ENCODE results near the gene LRFN5.
"Not testable (repeated sequence)": the region's sequence is repeated elsewhere in the genome, so short reads cannot be mapped to it uniquely, and the experiment has no call there.

LRFN5 gene

GRCh38 chr14:41743140-41743539 is 136.5 kb downstream of the LRFN5 start:
- Histone ChIP-seq H3K4me2 (ENCODE audit: low read length) (no peak overlapping the region), H3K9me2 (replicated peaks; ENCODE audit: control insufficient read depth, low read length) (no peaks in the 10 kb centered on the region), H3K27me3 (ENCODE audit: control insufficient read depth, low read length) (no peaks in the 10 kb centered on the region), H4K20me1 (ENCODE audit: control insufficient read depth, insufficient read depth, low read depth, low read length) (no peaks in the 10 kb centered on the region), H3K4me3 (ENCODE audit: low read length) (no peak overlapping the region), H3K79me2 (ENCODE audit: control insufficient read depth, low read length) (no peaks in the 10 kb centered on the region), H3K9me3 (ENCODE audit: control insufficient read depth, insufficient read depth, low read length) (no peaks in the 10 kb centered on the region), H3F3A (ENCODE audit: control insufficient read depth, insufficient read depth) (no peaks in the 10 kb centered on the region), H3K36me3 (ENCODE audit: control insufficient read depth, low read length) (no peaks in the 10 kb centered on the region), H3K4me1 (ENCODE audit: control insufficient read depth, low read length) (no peaks in the 10 kb centered on the region), H3K27ac (ENCODE audit: low read depth, low read length) (no peak overlapping the region)
- TF ChIP-seq EZH2phosphoT487 (IDR thresholded peaks at IDR 0.05; ENCODE audit: borderline replicate concordance, low read length): no peak
- TF ChIP-seq, protein P1, sequence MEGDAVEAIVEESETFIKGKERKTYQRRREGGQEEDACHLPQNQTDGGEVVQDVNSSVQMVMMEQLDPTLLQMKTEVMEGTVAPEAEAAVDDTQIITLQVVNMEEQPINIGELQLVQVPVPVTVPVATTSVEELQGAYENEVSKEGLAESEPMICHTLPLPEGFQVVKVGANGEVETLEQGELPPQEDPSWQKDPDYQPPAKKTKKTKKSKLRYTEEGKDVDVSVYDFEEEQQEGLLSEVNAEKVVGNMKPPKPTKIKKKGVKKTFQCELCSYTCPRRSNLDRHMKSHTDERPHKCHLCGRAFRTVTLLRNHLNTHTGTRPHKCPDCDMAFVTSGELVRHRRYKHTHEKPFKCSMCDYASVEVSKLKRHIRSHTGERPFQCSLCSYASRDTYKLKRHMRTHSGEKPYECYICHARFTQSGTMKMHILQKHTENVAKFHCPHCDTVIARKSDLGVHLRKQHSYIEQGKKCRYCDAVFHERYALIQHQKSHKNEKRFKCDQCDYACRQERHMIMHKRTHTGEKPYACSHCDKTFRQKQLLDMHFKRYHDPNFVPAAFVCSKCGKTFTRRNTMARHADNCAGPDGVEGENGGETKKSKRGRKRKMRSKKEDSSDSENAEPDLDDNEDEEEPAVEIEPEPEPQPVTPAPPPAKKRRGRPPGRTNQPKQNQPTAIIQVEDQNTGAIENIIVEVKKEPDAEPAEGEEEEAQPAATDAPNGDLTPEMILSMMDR (IDR thresholded peaks at IDR 0.05; ENCODE audit: low read depth, low read length, poor library complexity, severe bottlenecking): no peak

DNA sequence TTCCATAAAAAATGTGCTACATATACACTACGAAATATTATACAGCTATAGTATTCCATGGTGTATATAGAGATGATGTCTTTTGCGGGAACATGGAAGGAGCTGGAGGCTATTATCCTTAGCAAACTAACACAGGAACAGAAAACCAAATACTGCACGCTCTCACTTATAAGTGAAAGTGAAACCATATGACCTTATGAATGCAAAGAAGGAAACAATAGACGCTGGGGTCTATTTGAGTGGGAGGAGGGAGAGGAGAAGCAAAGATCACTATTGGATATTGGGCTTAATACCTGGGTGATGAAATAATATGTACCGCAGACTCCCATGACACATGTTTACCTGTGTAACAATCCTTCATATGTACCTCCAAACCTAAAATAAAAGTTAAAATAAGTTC is 142.8 kb downstream of the LRFN5 start:
- no peaks in the 10 kb centered on the region for H3K4me1 ChIP-seq (ENCODE audit: control insufficient read depth, low read length)
- H3K4me3 ChIP-seq (ENCODE audit: low read length): no peak overlapping the region
- no peak overlapping the region for H3K27ac ChIP-seq (ENCODE audit: low read depth, low read length)
- no peaks in the 10 kb centered on the region for H3K36me3 ChIP-seq (ENCODE audit: control insufficient read depth, low read length)
- H3K9me2 ChIP-seq (replicated peaks; ENCODE audit: control insufficient read depth, low read length): no peaks in the 10 kb centered on the region
- no peaks in the 10 kb centered on the region for H3K27me3 ChIP-seq (ENCODE audit: control insufficient read depth, low read length)
- no peaks in the 10 kb centered on the region for H4K20me1 ChIP-seq (ENCODE audit: control insufficient read depth, insufficient read depth, low read depth, low read length)
- H3K4me2 ChIP-seq (ENCODE audit: low read length): peak overlapping the region; percentile 11; the same call in 1 of the 2 replicates
- no peaks in the 10 kb centered on the region for H3K9me3 ChIP-seq (ENCODE audit: control insufficient read depth, insufficient read depth, low read length)
- no peaks in the 10 kb centered on the region for H3K79me2 ChIP-seq (ENCODE audit: control insufficient read depth, low read length)
- H3F3A ChIP-seq (ENCODE audit: control insufficient read depth, insufficient read depth): no peaks in the 10 kb centered on the region
- TF ChIP-seq, protein P1 (IDR thresholded peaks at IDR 0.05; ENCODE audit: low read depth, low read length, poor library complexity, severe bottlenecking): no peak
- no peak for TF ChIP-seq EZH2phosphoT487 (IDR thresholded peaks at IDR 0.05; ENCODE audit: borderline replicate concordance, low read length)

DNA sequence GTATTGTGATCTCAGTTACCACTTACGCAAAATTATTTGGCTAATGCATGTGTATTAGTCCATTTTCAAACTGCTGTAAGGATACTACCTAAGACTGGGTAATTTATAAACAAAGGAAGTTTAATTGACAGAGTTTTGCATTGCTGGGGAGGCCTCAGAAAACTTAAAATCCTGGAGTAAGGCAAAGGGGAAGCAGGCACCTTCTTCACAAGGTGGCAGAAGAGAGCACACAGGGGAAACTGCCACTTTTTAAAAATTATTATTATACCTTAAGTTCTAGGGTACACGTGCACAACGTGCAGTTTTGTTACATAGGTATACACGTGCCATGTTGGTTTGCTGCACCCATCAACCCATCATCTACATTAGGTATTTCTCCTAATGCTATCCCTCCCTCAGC is 143.9 kb downstream of the LRFN5 start:
- H3K4me3 ChIP-seq (ENCODE audit: low read length); H3K9me2 ChIP-seq (replicated peaks; ENCODE audit: control insufficient read depth, low read length); H3K27ac ChIP-seq (ENCODE audit: low read depth, low read length); H3K79me2 ChIP-seq (ENCODE audit: control insufficient read depth, low read length); H3K4me1 ChIP-seq (ENCODE audit: control insufficient read depth, low read length); H3K27me3 ChIP-seq (ENCODE audit: control insufficient read depth, low read length); H3K9me3 ChIP-seq (ENCODE audit: control insufficient read depth, insufficient read depth, low read length); H4K20me1 ChIP-seq (ENCODE audit: control insufficient read depth, insufficient read depth, low read depth, low read length); H3K4me2 ChIP-seq (ENCODE audit: low read length); H3F3A ChIP-seq (ENCODE audit: control insufficient read depth, insufficient read depth); H3K36me3 ChIP-seq (ENCODE audit: control insufficient read depth, low read length): not testable (repeated sequence)

DNA sequence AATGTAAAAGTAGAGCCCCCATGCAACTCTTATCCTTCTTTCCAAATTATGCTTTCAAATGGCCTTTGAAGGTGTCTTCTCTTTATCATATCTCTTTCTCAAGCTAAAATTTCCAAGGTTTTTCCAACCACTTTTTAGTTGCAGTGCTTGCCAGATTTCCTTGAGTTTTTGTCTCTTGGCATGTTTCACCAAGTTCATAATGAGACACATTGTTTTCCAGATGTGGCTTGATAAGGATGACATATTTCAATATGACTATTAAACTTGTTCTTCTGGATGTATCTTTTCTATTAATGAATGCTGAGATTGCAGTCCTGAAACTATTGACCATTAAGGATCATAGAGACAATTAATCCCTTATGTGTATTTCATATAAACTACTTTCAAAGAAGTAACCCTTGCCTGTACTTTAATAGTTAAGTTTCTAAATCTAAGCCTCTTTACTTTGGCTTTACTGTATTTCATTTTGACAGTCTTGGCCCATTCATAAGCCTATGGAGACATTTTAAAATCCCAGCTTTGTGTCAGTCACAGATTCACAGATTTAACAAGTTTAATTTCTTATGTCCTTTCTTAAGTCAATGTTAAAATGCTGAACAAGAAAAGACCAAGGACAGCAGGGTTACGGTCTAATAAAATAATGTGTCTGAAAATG is 151.5 kb downstream of the LRFN5 start:
- Histone ChIP-seq H3K9me2 (replicated peaks; ENCODE audit: control insufficient read depth, low read length) (no peaks in the 10 kb centered on the region), H3K36me3 (ENCODE audit: control insufficient read depth, low read length) (no peaks in the 10 kb centered on the region), H3K9me3 (ENCODE audit: control insufficient read depth, insufficient read depth, low read length) (peaks cover 4% of the 10 kb centered on the region; the same call in 1 of the 2 replicates), H3K4me2 (ENCODE audit: low read length) (no peak overlapping the region), H3K27ac (ENCODE audit: low read depth, low read length) (no peak overlapping the region), H3K4me1 (ENCODE audit: control insufficient read depth, low read length) (no peaks in the 10 kb centered on the region), H3K79me2 (ENCODE audit: control insufficient read depth, low read length) (no peaks in the 10 kb centered on the region), H3F3A (ENCODE audit: control insufficient read depth, insufficient read depth) (no peaks in the 10 kb centered on the region), H3K4me3 (ENCODE audit: low read length) (no peak overlapping the region), H4K20me1 (ENCODE audit: control insufficient read depth, insufficient read depth, low read depth, low read length) (no peaks in the 10 kb centered on the region), H3K27me3 (ENCODE audit: control insufficient read depth, low read length) (no peaks in the 10 kb centered on the region)
- TF ChIP-seq, protein P1 (IDR thresholded peaks at IDR 0.05; ENCODE audit: low read depth, low read length, poor library complexity, severe bottlenecking): no peak
- no peak for TF ChIP-seq EZH2phosphoT487 (IDR thresholded peaks at IDR 0.05; ENCODE audit: borderline replicate concordance, low read length)
